ENCODE measurements around the gene SLX9.

DNA sequence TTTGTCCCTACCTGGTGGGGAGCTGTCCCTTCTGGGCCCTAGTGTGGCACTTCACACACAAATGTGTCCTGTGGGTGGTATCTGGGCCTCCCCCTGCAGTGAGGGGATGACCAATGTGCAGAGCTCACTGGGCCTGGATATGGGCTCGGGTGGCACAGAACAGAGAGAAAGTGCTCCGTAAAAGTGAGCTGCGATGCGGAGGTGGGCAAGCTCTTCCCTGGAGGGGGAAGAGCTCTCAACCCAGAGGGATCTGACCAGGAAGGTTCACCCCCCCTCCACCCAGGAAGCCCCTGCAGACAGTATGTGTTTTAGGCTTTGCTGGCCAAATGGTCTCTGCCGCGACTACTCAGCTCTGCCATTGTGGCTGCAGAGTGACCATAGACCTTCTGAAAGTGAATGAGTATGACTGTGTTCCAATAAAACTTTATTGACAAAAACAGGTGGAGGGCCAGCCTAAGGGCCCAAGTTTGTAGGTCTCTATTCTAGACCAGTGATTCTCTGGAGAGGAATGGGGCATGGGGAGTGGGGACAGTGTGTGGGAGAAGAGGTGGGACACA is 10.5 kb upstream of the SLX9 start:
- no peak for TF ChIP-seq EZH2 (IDR thresholded peaks at IDR 0.05; ENCODE audit: borderline replicate concordance, insufficient read depth, low read length, poor library complexity, severe bottlenecking)
- TF ChIP-seq, protein P1, sequence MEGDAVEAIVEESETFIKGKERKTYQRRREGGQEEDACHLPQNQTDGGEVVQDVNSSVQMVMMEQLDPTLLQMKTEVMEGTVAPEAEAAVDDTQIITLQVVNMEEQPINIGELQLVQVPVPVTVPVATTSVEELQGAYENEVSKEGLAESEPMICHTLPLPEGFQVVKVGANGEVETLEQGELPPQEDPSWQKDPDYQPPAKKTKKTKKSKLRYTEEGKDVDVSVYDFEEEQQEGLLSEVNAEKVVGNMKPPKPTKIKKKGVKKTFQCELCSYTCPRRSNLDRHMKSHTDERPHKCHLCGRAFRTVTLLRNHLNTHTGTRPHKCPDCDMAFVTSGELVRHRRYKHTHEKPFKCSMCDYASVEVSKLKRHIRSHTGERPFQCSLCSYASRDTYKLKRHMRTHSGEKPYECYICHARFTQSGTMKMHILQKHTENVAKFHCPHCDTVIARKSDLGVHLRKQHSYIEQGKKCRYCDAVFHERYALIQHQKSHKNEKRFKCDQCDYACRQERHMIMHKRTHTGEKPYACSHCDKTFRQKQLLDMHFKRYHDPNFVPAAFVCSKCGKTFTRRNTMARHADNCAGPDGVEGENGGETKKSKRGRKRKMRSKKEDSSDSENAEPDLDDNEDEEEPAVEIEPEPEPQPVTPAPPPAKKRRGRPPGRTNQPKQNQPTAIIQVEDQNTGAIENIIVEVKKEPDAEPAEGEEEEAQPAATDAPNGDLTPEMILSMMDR (IDR thresholded peaks at IDR 0.05; ENCODE audit: poor library complexity, severe bottlenecking) = no peak
- TF ChIP-seq MXI1 (conservative IDR thresholded peaks at IDR 0.05; ENCODE audit: poor library complexity, severe bottlenecking) = no peak
- TF ChIP-seq POLR2AphosphoS5 (IDR thresholded peaks at IDR 0.05) = no peak
- no peak for TF ChIP-seq TAF1 (IDR thresholded peaks at IDR 0.05; ENCODE audit: low read depth)
- TF ChIP-seq RAD21 (conservative IDR thresholded peaks at IDR 0.05) = no peak
- TF ChIP-seq, protein P2, sequence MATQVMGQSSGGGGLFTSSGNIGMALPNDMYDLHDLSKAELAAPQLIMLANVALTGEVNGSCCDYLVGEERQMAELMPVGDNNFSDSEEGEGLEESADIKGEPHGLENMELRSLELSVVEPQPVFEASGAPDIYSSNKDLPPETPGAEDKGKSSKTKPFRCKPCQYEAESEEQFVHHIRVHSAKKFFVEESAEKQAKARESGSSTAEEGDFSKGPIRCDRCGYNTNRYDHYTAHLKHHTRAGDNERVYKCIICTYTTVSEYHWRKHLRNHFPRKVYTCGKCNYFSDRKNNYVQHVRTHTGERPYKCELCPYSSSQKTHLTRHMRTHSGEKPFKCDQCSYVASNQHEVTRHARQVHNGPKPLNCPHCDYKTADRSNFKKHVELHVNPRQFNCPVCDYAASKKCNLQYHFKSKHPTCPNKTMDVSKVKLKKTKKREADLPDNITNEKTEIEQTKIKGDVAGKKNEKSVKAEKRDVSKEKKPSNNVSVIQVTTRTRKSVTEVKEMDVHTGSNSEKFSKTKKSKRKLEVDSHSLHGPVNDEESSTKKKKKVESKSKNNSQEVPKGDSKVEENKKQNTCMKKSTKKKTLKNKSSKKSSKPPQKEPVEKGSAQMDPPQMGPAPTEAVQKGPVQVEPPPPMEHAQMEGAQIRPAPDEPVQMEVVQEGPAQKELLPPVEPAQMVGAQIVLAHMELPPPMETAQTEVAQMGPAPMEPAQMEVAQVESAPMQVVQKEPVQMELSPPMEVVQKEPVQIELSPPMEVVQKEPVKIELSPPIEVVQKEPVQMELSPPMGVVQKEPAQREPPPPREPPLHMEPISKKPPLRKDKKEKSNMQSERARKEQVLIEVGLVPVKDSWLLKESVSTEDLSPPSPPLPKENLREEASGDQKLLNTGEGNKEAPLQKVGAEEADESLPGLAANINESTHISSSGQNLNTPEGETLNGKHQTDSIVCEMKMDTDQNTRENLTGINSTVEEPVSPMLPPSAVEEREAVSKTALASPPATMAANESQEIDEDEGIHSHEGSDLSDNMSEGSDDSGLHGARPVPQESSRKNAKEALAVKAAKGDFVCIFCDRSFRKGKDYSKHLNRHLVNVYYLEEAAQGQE (IDR thresholded peaks at IDR 0.05; ENCODE audit: borderline replicate concordance) = no peak
- TF ChIP-seq EP300 (conservative IDR thresholded peaks at IDR 0.05; ENCODE audit: poor library complexity, severe bottlenecking) = no peak
